Astrocyte of the cerebellum (primary cell): ENCODE results near the gene BLID.
A peak's percentile ranks its signal among the peaks of the same experiment; 100 is the strongest.

ENCODE experiments used
- DNase-seq: peaks from one replicate; pipeline ENCODE4 v3.0.0-alpha.2; 2011; ENCODE audit warnings: low read depth
- H3K4me3 ChIP-seq: 2 replicates; pipeline ENCODE4 v1.5.1; 2011; ENCODE audit warnings: mild to moderate bottlenecking, low read depth, low read length, moderate library complexity
- CTCF ChIP-seq: IDR thresholded peaks from 2 replicates; pipeline ENCODE4 v1.5.1; 2012; ENCODE audit warnings: low read length, low read depth, moderate library complexity, mild to moderate bottlenecking; ENCODE audit errors: missing control alignments
- in situ Hi-C: cut with HindIII; loops from 2 replicates; pipeline ENCODE4 v1.10.0; 2017; ENCODE audit warnings: low sequenced_read_pairs

The BLID gene

GRCh38 chr11:122115524-122116379 is at the start of gene BLID:
TSS of gene BLID (minus strand) at chr11:122116215. CDS start at chr11:122115922, 293 bp downstream.
- no peak for DNase-seq
- no peak within 1 kb of the TSS for H3K4me3 ChIP-seq
- peak; percentile 60 for TF ChIP-seq CTCF
- in situ Hi-C loops, result no loop called here

- no peak overlapping the region for H3K4me3 ChIP-seq
- no peak for TF ChIP-seq CTCF
- in situ Hi-C loops, result no loop called here
- DNase-seq, result no peak
Observed at GRCh38 chr11:122163053-122163819, 47.2 kb upstream of the BLID start.

- in situ Hi-C loops, result no loop called here
- DNase-seq, result no peak
- no peak for TF ChIP-seq CTCF
- H3K4me3 ChIP-seq, result no peak overlapping the region
Observed at GRCh38 chr11:122162095-122162494, 46.1 kb upstream of the BLID start.

GRCh38 chr11:122160841-122161590 is 45.0 kb upstream of the BLID start:
- no peak overlapping the region for H3K4me3 ChIP-seq
- no peak for TF ChIP-seq CTCF
- in situ Hi-C loops, result no loop called here
- DNase-seq, result no peak

GRCh38 chr11:122159861-122160260 is 43.8 kb upstream of the BLID start:
- in situ Hi-C loops, result no loop called here
- no peak for DNase-seq
- TF ChIP-seq CTCF, result no peak
- H3K4me3 ChIP-seq, result no peak overlapping the region

- TF ChIP-seq CTCF, result no peak
- H3K4me3 ChIP-seq, result peak overlapping the region; percentile 22
- DNase-seq, result peak; percentile 74
- in situ Hi-C loops, result no loop called here
Observed at GRCh38 chr11:122159173-122159721, 43.2 kb upstream of the BLID start.
